Stimulated activated CD8-positive, alpha-beta memory T cell treated with anti-CD3 and anti-CD28 coated beads, Interleukin-4, amount 100 ng/mL, for 24 hours (primary cell): ENCODE measurements around the gene RPL36A.
A peak's percentile ranks its signal among the peaks of the same experiment; 100 is the strongest.

Experiments
- DNase-seq: peaks from one replicate; pipeline ENCODE4 v3.0.0-alpha.2; 2020; ENCODE audit warnings: low read depth

The RPL36A gene

DNA sequence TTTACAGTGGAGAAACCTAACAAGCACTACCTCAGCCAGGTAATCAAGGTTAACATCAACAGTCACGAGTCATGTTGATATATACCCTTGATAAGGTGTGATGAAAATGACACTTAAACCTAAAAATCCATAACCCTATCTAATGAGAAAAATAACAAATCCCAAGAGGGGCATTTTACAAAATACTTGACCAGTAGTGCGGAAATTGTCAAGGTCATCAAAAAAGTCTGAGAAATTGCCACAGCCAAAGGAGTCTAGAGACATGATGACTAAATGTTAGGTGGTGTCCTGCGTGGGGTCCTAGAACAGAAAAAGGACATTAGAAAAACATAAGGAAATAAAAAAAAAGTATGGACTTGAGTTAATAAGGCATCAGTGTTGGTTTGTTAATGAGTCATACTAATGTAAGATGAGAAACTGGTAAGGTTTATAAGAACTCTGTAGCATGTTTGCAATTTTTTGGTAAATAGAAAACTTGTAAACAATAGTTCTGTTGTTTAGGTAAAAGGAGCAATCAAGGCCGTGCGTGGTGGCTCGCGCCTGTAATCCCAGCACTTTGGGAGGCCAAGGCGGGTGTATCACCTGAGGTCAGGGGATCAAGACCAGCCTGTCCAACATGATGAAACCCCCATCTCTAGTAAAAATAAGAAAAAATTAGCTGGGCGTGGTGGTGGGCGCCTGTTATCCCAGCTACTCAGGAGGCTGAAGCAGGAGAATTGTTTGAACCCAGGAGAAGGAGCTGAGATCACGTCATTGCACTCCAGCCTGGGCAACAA lies 2.9 kb downstream of the RPL36A start:
- no peak for DNase-seq

- no peak for DNase-seq
These were observed 3.6 kb downstream of the RPL36A start for GRCh38 chrX:101394372-101394771.

GRCh38 chrX:101395789-101396188 lies 5.0 kb downstream of the RPL36A start:
- no peak for DNase-seq

GRCh38 chrX:101397779-101398178 lies 7.0 kb downstream of the RPL36A start:
- DNase-seq: no peak

GRCh38 chrX:101398694-101399093 lies 7.9 kb downstream of the RPL36A start:
- no peak for DNase-seq

DNA sequence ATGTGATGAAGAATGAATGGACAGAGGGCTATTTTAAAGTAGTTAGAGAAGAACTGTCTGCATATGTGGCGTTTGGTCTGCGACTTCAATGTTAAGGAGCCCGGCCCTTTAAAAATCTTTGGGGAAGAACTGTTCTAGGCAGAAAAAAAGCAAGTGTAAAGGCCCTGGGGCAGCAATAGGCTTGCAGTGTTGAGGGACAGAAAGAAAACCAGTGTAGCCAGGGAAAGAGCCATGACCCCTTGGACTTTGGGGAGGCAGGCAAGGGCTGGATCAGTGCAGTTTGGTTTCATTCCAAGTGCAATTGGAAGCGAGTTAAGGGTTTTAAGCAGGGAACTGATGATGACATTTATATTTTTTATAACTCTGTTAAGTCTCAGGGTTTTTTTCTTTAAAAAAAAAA lies 9.0 kb downstream of the RPL36A start:
- no peak for DNase-seq

DNA sequence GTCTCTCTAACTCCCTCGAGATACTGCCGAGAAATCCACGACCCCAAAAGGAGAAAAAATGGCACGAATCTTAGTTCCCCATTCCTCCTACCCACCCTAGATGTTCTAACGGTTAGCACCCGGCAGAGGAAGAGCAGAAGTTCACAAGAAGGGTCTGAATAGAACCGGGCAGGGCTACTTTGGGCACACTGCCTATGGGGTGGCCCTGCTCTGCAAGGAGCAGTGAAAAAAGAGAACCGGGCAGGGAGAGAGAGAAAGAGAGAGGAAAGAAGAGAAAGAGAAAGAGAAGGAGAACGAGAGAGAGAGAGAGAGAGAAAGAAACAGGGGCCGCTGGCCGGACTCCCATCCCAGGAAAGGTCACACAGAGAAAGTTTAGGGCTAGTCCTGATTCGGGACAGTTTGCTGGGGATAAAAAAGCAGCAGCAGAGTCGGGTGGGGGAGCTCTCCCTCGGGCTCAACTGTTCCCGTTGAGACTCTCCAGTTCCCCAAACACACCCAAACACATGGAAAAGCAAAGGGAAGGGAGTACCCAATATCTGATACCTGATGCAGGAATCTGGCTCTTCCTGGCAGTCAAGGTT lies 16.4 kb downstream of the RPL36A start:
- no peak for DNase-seq

DNA sequence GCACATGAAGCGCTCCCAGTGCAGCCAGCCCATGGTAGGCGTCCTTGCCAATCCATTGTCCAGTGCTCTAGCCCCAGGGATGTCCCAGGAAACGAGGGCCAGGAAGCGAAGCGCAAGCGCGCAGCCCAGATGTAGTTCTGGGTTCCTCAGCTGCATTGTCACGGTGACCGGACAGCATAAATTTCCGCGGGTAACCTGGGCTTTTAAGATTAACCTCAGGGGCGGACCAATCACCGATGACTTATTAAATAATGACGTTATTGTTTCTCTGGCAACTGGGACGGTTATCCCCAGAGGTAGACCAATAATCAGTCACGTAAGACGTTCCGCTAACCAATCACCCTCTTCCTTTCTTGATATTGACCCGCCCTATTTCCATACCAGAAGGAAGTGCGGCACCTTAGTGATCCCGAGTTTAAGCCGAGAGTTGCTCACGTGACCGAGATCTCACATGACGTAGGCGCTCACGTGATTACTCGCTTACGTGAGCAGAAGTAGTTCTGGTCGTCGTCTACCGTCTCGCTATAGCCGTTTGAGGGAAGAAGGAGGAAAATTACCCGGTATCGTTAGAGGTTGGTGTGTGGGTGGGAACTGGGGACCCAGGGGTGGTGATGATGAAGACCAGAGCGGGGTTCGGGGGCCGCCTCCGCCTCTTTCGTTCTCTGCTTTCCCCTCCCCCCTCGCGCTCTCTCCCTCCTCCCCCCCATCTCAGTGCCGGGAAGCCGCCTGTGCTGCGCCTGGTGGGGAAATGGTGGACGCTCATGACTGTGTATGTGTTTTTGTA lies 17.1 kb downstream of the RPL36A start, which contains the start of the genes GLA and HNRNPH2:
GLA (minus strand) TSS at position 178 of the 784 bp plus-strand sequence; CDS start at position 156, 22 bp downstream.
HNRNPH2 (plus strand) TSS at position 475 of the 784 bp plus-strand sequence. CDS start 3,767 bp downstream, outside the sequence.
- peak; percentile 76 for DNase-seq

- DNase-seq: no peak
These were observed 17.7 kb downstream of the RPL36A start for GRCh38 chrX:101408532-101408841.

- DNase-seq: no peak
These were observed 18.2 kb downstream of the RPL36A start for GRCh38 chrX:101409043-101409442.

- no peak for DNase-seq
These were observed 19.6 kb downstream of the RPL36A start for GRCh38 chrX:101410461-101410860.

GRCh38 chrX:101411984-101412383 lies 21.2 kb downstream of the RPL36A start:
- no peak for DNase-seq

DNA sequence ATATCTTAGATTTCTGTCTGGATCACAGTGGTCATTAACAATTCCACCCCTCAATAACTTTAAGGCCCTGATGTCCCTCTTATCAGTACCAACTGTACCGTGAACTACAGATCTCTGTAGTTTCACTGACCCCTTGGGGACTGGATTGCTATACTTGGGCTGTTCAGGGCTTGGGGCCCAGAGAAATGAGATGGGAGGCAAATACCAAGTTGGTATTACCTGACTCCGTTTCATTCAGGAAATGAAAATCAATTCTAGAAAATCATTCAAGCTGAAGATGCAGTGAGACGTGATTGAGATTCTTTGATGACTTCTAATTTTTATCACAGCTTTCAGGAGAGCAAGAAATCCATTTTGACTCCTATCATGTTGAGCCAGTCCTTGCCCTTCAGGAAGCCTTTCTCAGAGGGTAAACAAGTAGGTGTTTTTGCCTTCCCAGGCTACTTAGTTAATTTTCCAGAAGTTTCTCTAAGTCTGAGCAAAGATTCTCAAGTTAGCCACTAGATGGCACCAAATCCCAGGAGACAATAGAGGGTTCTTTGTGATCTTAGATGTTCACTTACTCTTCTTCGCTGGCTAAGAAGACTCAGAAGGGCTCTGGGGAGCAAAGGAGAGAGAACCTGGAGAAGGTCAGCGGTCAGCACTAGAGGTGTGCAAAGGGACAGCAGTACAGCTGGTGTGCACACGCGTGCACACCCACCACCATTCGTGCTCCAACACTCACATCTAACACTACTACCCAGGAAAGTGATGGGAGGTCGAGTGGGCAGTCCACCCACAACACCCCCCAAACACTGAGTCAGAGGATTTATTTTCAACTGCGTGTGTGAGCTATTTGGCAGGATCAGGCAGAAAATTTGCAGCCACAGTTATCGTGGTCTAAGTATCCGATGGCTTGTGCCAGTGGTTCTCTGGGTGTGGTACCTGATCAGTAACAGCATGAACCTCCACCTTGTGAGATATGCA lies 24.7 kb downstream of the RPL36A start:
- DNase-seq: no peak

- no peak for DNase-seq
These were observed 25.9 kb downstream of the RPL36A start for GRCh38 chrX:101416691-101417090.

GRCh38 chrX:101417190-101417589 lies 26.4 kb downstream of the RPL36A start:
- DNase-seq: no peak

- DNase-seq: no peak
These were observed 27.4 kb downstream of the RPL36A start for GRCh38 chrX:101417981-101418841.

DNA sequence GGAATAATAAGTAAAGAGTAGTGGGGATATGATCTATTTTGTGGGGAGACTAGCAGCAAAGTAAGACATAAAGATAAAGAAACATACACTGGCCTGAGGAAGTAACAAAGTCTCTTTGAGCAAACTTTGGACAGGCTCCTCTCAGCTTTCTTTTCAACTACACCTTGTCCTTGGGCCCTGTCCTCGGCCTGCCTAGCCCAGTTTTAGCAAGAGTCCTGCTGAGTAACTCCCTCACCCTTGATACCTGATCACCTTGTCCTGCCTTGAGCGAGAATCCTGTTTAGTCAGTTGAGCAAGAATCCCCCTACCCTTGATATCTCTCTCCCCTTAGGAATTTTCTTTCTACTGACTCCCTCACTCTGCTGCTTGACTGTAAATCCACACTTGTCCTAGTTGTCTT lies 28.7 kb downstream of the RPL36A start:
- DNase-seq: no peak

GRCh38 chrX:101427954-101428353 lies 37.1 kb downstream of the RPL36A start:
- no peak for DNase-seq

GRCh38 chrX:101429934-101430333 lies 39.1 kb downstream of the RPL36A start:
- no peak for DNase-seq

DNA sequence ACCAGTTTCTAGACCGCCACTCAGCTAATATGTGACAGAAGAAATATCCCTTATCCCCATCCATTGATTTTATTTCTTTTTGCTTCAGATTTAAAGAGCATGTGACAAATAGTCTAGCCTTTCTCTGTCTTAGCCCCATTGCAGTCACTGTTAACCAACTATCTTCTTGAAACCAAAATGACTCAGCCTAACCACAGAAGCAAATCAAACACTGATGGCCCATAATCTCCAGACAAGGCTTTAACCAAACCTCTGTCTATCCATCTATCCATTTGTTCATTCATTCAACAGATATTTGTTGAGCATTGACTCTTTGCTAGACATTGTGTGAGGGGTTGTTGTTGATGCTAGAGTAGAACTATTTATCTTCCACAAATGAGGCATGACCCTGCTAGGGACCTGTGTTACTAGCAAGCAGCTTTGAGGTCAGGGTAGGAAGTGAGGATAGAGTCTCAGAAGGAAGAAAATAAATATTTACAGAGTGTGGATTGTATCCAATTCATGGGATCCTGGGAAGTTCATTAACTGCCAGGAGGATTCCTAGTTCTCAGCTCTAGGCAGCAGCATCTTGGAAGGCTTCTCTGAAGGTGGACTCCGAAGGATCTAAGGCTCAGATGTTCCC lies 39.8 kb downstream of the RPL36A start:
- DNase-seq: no peak
